GM12878 (cell line): ENCODE results near the gene NID1. TPM values are rescaled to one million over a fixed set of nuclear protein-coding genes. Genes with fewer than 3 reads are reported as not detected.

Experiments
- ATAC-seq: fragments of 200-7000 bp; cut with Tn5 transposase; 3 replicates; pipeline ENCODE4 v1.9.1; 2020; ENCODE audit warnings: mild to moderate bottlenecking, moderate library complexity
- BruUV-seq: library from RNA; stranded (reverse); fragments of 400-500 nt; replicated peaks from 2 replicates; lab custom pipeline; 2021; lab: Mats Ljungman, UMichigan
- CTCF ChIA-PET: fragments of 300-600 bp; sonication (Branson Sonifier 250); formaldehyde crosslinking; extraction: SDS; loops from one replicate; lab custom pipeline; 2021; ENCODE audit warnings: inconsistent platforms; lab: Yijun Ruan, JAX
- POLR2A ChIA-PET: fragments of 350-600 bp; formaldehyde crosslinking; extraction: SDS; loops from one replicate; lab custom pipeline; 2021; ENCODE audit warnings: inconsistent platforms; lab: Charles Lee
- RAD21 ChIA-PET: fragments of 300-600 bp; sonication (Branson Sonifier 250); formaldehyde crosslinking; loops from one replicate; lab custom pipeline; 2023; ENCODE audit warnings: antibody characterized with exemption; ENCODE audit not compliant: unreplicated experiment; lab: Charles Lee
- SMC1A ChIA-PET: fragments of 300-600 bp; sonication (Branson Sonifier 250); formaldehyde crosslinking; loops from one replicate; lab custom pipeline; 2023; ENCODE audit not compliant: unreplicated experiment, uncharacterized antibody; lab: Charles Lee
- DNase-seq: peaks from one replicate; pipeline ENCODE4 v3.0.0-alpha.2; 2011; ENCODE audit warnings: low read depth, low spot score
- FAIRE-seq: peaks from 3 replicates; lab custom pipeline; 2011; peaks lifted over from hg19 to GRCh38; lab: Jason Lieb, UNC
- H2AFZ ChIP-seq: 2 replicates; pipeline ENCODE4 v1.6.0; 2011; ENCODE audit warnings: low read depth, low read length, control low read depth; ENCODE audit not compliant: control insufficient read depth
- H3K27ac ChIP-seq: 2 replicates; pipeline ENCODE4 v1.5.1; 2011; ENCODE audit warnings: control low read depth; ENCODE audit not compliant: control insufficient read depth, insufficient read depth
- H3K27me3 ChIP-seq, 2 experiments: replicated peaks in 1 of 2; 2 replicates each; pipeline versions ENCODE4 v1.6.0 to v1.6.1; 2011; ENCODE audit warnings: low read length in 1 of 2; ENCODE audit not compliant: control insufficient read depth in 2 of 2, insufficient read depth in 2 of 2
- H3K36me3 ChIP-seq, 2 experiments: 2 replicates each; pipeline ENCODE4 v1.5.1; 2011; ENCODE audit warnings: low read length in 1 of 2; ENCODE audit not compliant: control insufficient read depth in 2 of 2, insufficient read depth in 2 of 2
- H3K4me1 ChIP-seq: 2 replicates; pipeline ENCODE4 v1.6.1; 2011; ENCODE audit warnings: mild to moderate bottlenecking, low read length, moderate library complexity, mixed read lengths; ENCODE audit not compliant: control insufficient read depth, insufficient read depth
- H3K4me2 ChIP-seq: 2 replicates; pipeline ENCODE4 v1.6.0; 2011; ENCODE audit warnings: control low read depth; ENCODE audit not compliant: control insufficient read depth, insufficient read depth
- H3K4me3 ChIP-seq: fragments of 200-600 bp; sonication (generic); 2 replicates; pipeline ENCODE4 v1.5.1; 2016
- H3K79me2 ChIP-seq: 2 replicates; pipeline ENCODE4 v1.6.0; 2011; ENCODE audit warnings: low read length; ENCODE audit not compliant: control insufficient read depth, insufficient read depth
- H3K9ac ChIP-seq: 2 replicates; pipeline ENCODE4 v1.8.0; 2011; ENCODE audit warnings: low read length, control low read depth, mixed read lengths; ENCODE audit not compliant: control insufficient read depth, insufficient read depth
- H3K9me3 ChIP-seq: replicated peaks from 3 replicates; pipeline ENCODE4 v1.5.1; 2011; ENCODE audit warnings: mild to moderate bottlenecking, low read length; ENCODE audit not compliant: control insufficient read depth, insufficient read depth
- H4K20me1 ChIP-seq: 2 replicates; pipeline ENCODE4 v1.6.0; 2011; ENCODE audit not compliant: control insufficient read depth, insufficient read depth
- BCL11A ChIP-seq: IDR thresholded peaks from 2 replicates; pipeline ENCODE4 v1.6.1; 2011; ENCODE audit warnings: low read depth, low read length
- BHLHE40 ChIP-seq, 2 experiments: fragments of 450-650 bp in 1 of 2; IDR thresholded peaks; 2 replicates each; pipeline ENCODE4 v1.6.1; 2011 to 2017; ENCODE audit warnings: low read depth in 2 of 2, borderline replicate concordance in 1 of 2, improper control_type of control experiment in 1 of 2, low read length in 1 of 2, mild to moderate bottlenecking in 1 of 2
- CBFB ChIP-seq: IDR thresholded peaks from 2 replicates; pipeline ENCODE4 v1.6.1; 2016; ENCODE audit warnings: antibody characterized with exemption, low read depth
- CREB1 ChIP-seq: IDR thresholded peaks from 2 replicates; pipeline ENCODE4 v1.6.1; 2012; ENCODE audit warnings: low read depth, mild to moderate bottlenecking, inconsistent platforms
- EED ChIP-seq: sonication (generic); IDR thresholded peaks from 2 replicates; pipeline ENCODE4 v1.6.1; 2016; ENCODE audit warnings: antibody characterized with exemption, low read depth
- ETV6 ChIP-seq, 2 experiments: fragments of 450-650 bp in 1 of 2; IDR thresholded peaks in 1 of 2; conservative IDR thresholded peaks in 1 of 2; 2 replicates each; pipeline ENCODE4 v1.6.1; 2014; ENCODE audit warnings: antibody characterized with exemption in 1 of 2, borderline replicate concordance in 1 of 2, low read depth in 1 of 2, mild to moderate bottlenecking in 1 of 2, moderate library complexity in 1 of 2
- JUND ChIP-seq: IDR thresholded peaks from 2 replicates; pipeline ENCODE4 v1.6.1; 2012; ENCODE audit warnings: low read depth, mild to moderate bottlenecking, low read length, improper control_type of control experiment, moderate library complexity
- KDM1A ChIP-seq: fragments of 200-600 bp; sonication (generic); IDR thresholded peaks from 2 replicates; pipeline ENCODE4 v1.6.1; 2016; ENCODE audit warnings: borderline replicate concordance
- KLF5 ChIP-seq: fragments of 450-650 bp; IDR thresholded peaks from 2 replicates; pipeline ENCODE4 v1.6.1; 2014; ENCODE audit warnings: mild to moderate bottlenecking; ENCODE audit not compliant: partially characterized antibody
- MEF2B ChIP-seq: fragments of 450-650 bp; IDR thresholded peaks from 2 replicates; pipeline ENCODE4 v1.6.1; 2018; ENCODE audit warnings: mild to moderate bottlenecking, moderate library complexity; ENCODE audit not compliant: partially characterized antibody, poor library complexity, severe bottlenecking
- RCOR1 ChIP-seq: conservative IDR thresholded peaks from 2 replicates; pipeline ENCODE4 v1.6.1; 2012; ENCODE audit warnings: low read depth, low read length, improper control_type of control experiment
- SMAD1 ChIP-seq: fragments of 450-650 bp; IDR thresholded peaks from 2 replicates; pipeline ENCODE4 v1.6.1; 2018; ENCODE audit warnings: mild to moderate bottlenecking, low read depth; ENCODE audit not compliant: partially characterized antibody
- SP1 ChIP-seq: IDR thresholded peaks from one replicate; pipeline ENCODE4 v1.6.1; 2011; ENCODE audit warnings: low read depth, low read length
- WGBS: methylation state at CpG from one replicate; pipeline ENCODE4 v1.1.6; 2016; ENCODE audit warnings: low lambda C conversion rate; ENCODE audit not compliant: insufficient replicate concordance, insufficient coverage; ENCODE audit errors: missing lambda C conversion rate; 5-methylcytosine and 5-hydroxymethylcytosine counted together
- in situ Hi-C: fragments of 300-500 bp; cut with MboI; formaldehyde crosslinking; loops from 9 replicates; pipeline ENCODE4 v1.14.3; 2018; ENCODE audit warnings: mixed read lengths
- intact Hi-C: fragments of 100-400 bp; cut with micrococcal nuclease; formaldehyde crosslinking; loops from one replicate; pipeline ENCODE4 v1.14.2; 2022; ENCODE audit not compliant: unreplicated experiment
- polyA plus RNA-seq, 11 experiments: library from polyadenylated mRNA; depleted of rRNA in 4 of 11; unstranded in 6 of 11; stranded (reverse) in 5 of 11; fragments of >200 nt; fragmentation: Nextera tagmentation in 4 of 11; fragmentation: Illumina TruSeq in 1 of 11; extraction: Ambion mirVana in 4 of 11; extraction: Trizol in 1 of 11; gene quantifications; 1 replicate in 1 of 11; 2 replicates in 10 of 11; pipeline versions ENCODE4 v1.2.1 to v1.2.3, GENCODE V29; 2011 to 2016; ENCODE audit warnings: inconsistent platforms in 2 of 11, missing spikeins in 2 of 11, low read depth in 1 of 11
- total RNA-seq, 4 experiments: library from RNA; depleted of rRNA in 3 of 4; stranded (reverse); fragments of >200 nt in 3 of 4; fragmentation: Illumina TruSeq in 1 of 4; extraction: Trizol in 1 of 4; gene quantifications; 2 replicates each; pipeline versions ENCODE4 v1.2.1 to v1.2.3, GENCODE V29; 2013 to 2021
- TF ChIP-seq, protein P1 (sequence below): fragments of 450-650 bp; formaldehyde crosslinking; IDR thresholded peaks from 2 replicates; pipeline ENCODE4 v1.4.0; 2022; ENCODE audit warnings: mild to moderate bottlenecking, moderate library complexity
- TF ChIP-seq, protein P2 (sequence below): fragments of 450-650 bp; IDR thresholded peaks from 2 replicates; pipeline ENCODE4 v1.6.1; 2017; ENCODE audit warnings: mild to moderate bottlenecking, low read depth, inconsistent platforms; ENCODE audit not compliant: poor library complexity, severe bottlenecking
- TF ChIP-seq, protein P3 (sequence below): IDR thresholded peaks from 2 replicates; pipeline ENCODE4 v1.6.1; 2011; ENCODE audit warnings: low read depth, mild to moderate bottlenecking, low read length, moderate library complexity, borderline replicate concordance; ENCODE audit errors: extremely low read depth

NID1 gene
- total and polyA plus RNA-seq, 10 of the 15 experiments (the other 5 are each of a cell fraction or from before 2014, with no cell fraction given): 4.2 to 25.7 (median 11.3) TPM

GRCh38 chr1:235996048-235996785 lies 68.7 kb downstream of the NID1 start:
- Histone ChIP-seq H3K79me2 (no peaks in the 10 kb centered on the region; the same call in 1 of the 2 replicates), H3K27me3 (no peaks in the 10 kb centered on the region), H3K4me2 (peak overlapping the region; percentile 4; the same call in 1 of the 2 replicates), H3K27ac (peak overlapping the region; percentile 20), H2AFZ (no peak overlapping the region), H3K9ac (no peak overlapping the region), H3K4me1 (peaks cover 50% of the 10 kb centered on the region), H4K20me1 (no peaks in the 10 kb centered on the region), H3K36me3 (no peaks in the 10 kb centered on the region), H3K9me3 (no peaks in the 10 kb centered on the region; the same call in 2 of the 3 replicates), H3K4me3 (no peak overlapping the region)
- BruUV-seq: no TSS peak
- DNase-seq (no peak), FAIRE-seq (no peak), ATAC-seq (peak; percentile 42)
- 27% methylated on average over 4 of the region's 4 CpGs for WGBS
- POLR2A ChIA-PET: interaction anchor here (0.5 to 1.4 kb wide), 5 partner anchors 10 to 68 kb away, joined by 3 to 4 read pairs (median 3); partner anchors contain the start of gene NID1
- SMC1A ChIA-PET: interaction anchor here (0.8 to 2.4 kb wide), 7 partner anchors 9 to 39 kb away, joined by 4 to 24 read pairs (median 5); no protein-coding TSS in a partner anchor
- CTCF ChIA-PET: interaction anchor here (0.6 to 3.2 kb wide), 9 partner anchors 9 to 138 kb away, joined by 3 to 24 read pairs (median 4); partner anchors contain the start of gene NID1
- in situ Hi-C loops (no loop called here), intact Hi-C loops (loop anchor here (1.0 to 5.0 kb wide), 3 partner anchors 9 to 286 kb away; partner anchors contain the start of gene ERO1B)
- RAD21 ChIA-PET: interaction anchor here (0.8 to 2.5 kb wide), 10 partner anchors 8 to 153 kb away, joined by 3 to 17 read pairs (median 3); partner anchors contain the start of gene NID1
- TF ChIP-seq BHLHE40 (IDR thresholded peaks at IDR 0.05; ENCODE audit: borderline replicate concordance in 1 of 2, low read depth in 2 of 2, low read length in 1 of 2) (peak in 1 of 2 experiments; percentile 17; a peak in 1 of 4 replicates), BCL11A (peak; percentile 61; the same call in 1 of the 2 replicates), EED (peak; percentile 78), ETV6 (conservative IDR thresholded peaks at IDR 0.05 in 1 of 2, IDR thresholded peaks at IDR 0.05 in 1 of 2; ENCODE audit: borderline replicate concordance in 1 of 2, low read depth in 1 of 2) (peak in 1 of 2 experiments; percentile 33; a peak in 1 of 4 replicates), CREB1 (no peak), CBFB (peak; percentile 77; the same call in 1 of the 2 replicates), JUND (no peak), SP1 (no peak), SMAD1 (no peak), KDM1A (no peak), MEF2B (no peak), RCOR1 (no peak), KLF5 (no peak)
- TF ChIP-seq, protein P1, sequence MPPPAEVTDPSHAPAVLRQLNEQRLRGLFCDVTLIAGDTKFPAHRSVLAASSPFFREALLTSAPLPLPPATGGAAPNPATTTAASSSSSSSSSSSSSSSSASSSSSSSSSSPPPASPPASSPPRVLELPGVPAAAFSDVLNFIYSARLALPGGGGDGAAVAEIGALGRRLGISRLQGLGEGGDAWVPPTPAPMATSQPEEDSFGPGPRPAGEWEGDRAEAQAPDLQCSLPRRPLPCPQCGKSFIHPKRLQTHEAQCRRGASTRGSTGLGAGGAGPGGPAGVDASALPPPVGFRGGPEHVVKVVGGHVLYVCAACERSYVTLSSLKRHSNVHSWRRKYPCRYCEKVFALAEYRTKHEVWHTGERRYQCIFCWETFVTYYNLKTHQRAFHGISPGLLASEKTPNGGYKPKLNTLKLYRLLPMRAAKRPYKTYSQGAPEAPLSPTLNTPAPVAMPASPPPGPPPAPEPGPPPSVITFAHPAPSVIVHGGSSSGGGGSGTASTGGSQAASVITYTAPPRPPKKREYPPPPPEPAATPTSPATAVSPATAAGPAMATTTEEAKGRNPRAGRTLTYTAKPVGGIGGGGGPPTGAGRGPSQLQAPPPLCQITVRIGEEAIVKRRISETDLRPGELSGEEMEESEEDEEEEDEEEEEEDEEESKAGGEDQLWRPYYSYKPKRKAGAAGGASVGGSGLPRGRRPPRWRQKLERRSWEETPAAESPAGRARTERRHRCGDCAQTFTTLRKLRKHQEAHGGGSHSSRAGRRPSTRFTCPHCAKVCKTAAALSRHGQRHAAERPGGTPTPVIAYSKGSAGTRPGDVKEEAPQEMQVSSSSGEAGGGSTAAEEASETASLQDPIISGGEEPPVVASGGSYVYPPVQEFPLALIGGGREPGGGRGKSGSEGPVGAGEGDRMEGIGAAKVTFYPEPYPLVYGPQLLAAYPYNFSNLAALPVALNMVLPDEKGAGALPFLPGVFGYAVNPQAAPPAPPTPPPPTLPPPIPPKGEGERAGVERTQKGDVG: no peak
- TF ChIP-seq, protein P2, sequence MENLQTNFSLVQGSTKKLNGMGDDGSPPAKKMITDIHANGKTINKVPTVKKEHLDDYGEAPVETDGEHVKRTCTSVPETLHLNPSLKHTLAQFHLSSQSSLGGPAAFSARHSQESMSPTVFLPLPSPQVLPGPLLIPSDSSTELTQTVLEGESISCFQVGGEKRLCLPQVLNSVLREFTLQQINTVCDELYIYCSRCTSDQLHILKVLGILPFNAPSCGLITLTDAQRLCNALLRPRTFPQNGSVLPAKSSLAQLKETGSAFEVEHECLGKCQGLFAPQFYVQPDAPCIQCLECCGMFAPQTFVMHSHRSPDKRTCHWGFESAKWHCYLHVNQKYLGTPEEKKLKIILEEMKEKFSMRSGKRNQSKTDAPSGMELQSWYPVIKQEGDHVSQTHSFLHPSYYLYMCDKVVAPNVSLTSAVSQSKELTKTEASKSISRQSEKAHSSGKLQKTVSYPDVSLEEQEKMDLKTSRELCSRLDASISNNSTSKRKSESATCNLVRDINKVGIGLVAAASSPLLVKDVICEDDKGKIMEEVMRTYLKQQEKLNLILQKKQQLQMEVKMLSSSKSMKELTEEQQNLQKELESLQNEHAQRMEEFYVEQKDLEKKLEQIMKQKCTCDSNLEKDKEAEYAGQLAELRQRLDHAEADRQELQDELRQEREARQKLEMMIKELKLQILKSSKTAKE: no peak
- TF ChIP-seq, protein P3, sequence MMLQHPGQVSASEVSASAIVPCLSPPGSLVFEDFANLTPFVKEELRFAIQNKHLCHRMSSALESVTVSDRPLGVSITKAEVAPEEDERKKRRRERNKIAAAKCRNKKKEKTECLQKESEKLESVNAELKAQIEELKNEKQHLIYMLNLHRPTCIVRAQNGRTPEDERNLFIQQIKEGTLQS: no peak
